Gastroesophageal sphincter (tissue), 4 donors: ENCODE measurements around the gene SYNE1. TPM values are rescaled to one million over a fixed set of nuclear protein-coding genes. Genes with fewer than 3 reads are reported as not detected.

Experiments
- ATAC-seq: fragments of 150-250 bp; one replicate; pipeline ENCODE4 v1.9.1; 2016; ENCODE audit warnings: mild to moderate bottlenecking, moderate library complexity
- H3K27ac ChIP-seq, 4 donors: fragments of 200-600 bp; sonication (generic) in 3 of 4; 1 replicate in 3 of 4; 2 replicates in 1 of 4; pipeline ENCODE4 v1.5.1; 2016 to 2019
- H3K27me3 ChIP-seq: fragments of 200-600 bp; sonication (generic); one replicate; pipeline ENCODE4 v1.5.1; 2019
- H3K36me3 ChIP-seq, 2 donors: fragments of 200-600 bp; sonication (generic); one replicate each; pipeline ENCODE4 v1.5.1; 2019; ENCODE audit warnings: control low read depth in 1 of 2
- H3K4me1 ChIP-seq, 3 donors: fragments of 200-600 bp; sonication (generic); 1 replicate in 2 of 3; 2 replicates in 1 of 3; pipeline ENCODE4 v1.5.1; 2016 to 2019; ENCODE audit warnings: control low read depth in 2 of 3
- H3K4me3 ChIP-seq, 2 donors: fragments of 200-600 bp; sonication (generic); one replicate each; pipeline ENCODE4 v1.5.1; 2019; ENCODE audit warnings: mild to moderate bottlenecking in 1 of 2, moderate library complexity in 1 of 2
- H3K9me3 ChIP-seq, 3 donors: fragments of 200-600 bp; sonication (generic); one replicate each; pipeline ENCODE4 v1.5.1; 2017 to 2019; ENCODE audit warnings: control low read depth in 2 of 3
- EP300 ChIP-seq: sonication (generic); formaldehyde crosslinking; IDR thresholded peaks from one replicate; pipeline ENCODE4 v1.6.1; 2017; ENCODE audit warnings: antibody characterized with exemption, mild to moderate bottlenecking
- POLR2A ChIP-seq, 2 donors: fragments of 450-650 bp; IDR thresholded peaks; one replicate each; pipeline ENCODE4 v1.6.1; 2017; ENCODE audit warnings: antibody characterized with exemption in 2 of 2, mild to moderate bottlenecking in 2 of 2, moderate library complexity in 1 of 2
- POLR2AphosphoS5 ChIP-seq: sonication (generic); formaldehyde crosslinking; IDR thresholded peaks from one replicate; pipeline ENCODE4 v1.6.1; 2017; ENCODE audit warnings: antibody characterized with exemption
- WGBS, 2 donors: methylation state at CpG; one replicate each; pipeline ENCODE4 v1.1.5; 2018; ENCODE audit warnings: low coverage in 1 of 2; 5-methylcytosine and 5-hydroxymethylcytosine counted together
- total RNA-seq, 4 donors: library from RNA; depleted of rRNA; stranded (reverse); fragments of >200 nt; gene quantifications; one replicate each; pipeline ENCODE4 v1.1.0, GENCODE V29; 2016
- TF ChIP-seq, protein P1 (sequence below), 4 experiments: fragments of 200-600 bp in 2 of 4; fragments of 450-650 bp in 2 of 4; sonication (generic) in 1 of 4; IDR thresholded peaks; one replicate each; pipeline ENCODE4 v1.5.1; 2017 to 2019; ENCODE audit warnings: antibody characterized with exemption in 4 of 4, mild to moderate bottlenecking in 2 of 4, moderate library complexity in 2 of 4

The SYNE1 gene
- total RNA-seq, 4 donors from 2014 or later = 160 to 268 (median 215) TPM

- Histone ChIP-seq H3K9me3 (no peaks in the 10 kb centered on the region), H3K27me3 (no peaks in the 10 kb centered on the region), H3K4me1 (no peaks in the 10 kb centered on the region), H3K4me3 (no peak overlapping the region), H3K27ac (no peak overlapping the region), H3K36me3 (peaks cover 0 to 49% of the 10 kb centered on the region in 2 donors)
- 84 to 90% methylated on average over 3 of the region's 3 CpGs for WGBS, 2 donors
- TF ChIP-seq, protein P1, sequence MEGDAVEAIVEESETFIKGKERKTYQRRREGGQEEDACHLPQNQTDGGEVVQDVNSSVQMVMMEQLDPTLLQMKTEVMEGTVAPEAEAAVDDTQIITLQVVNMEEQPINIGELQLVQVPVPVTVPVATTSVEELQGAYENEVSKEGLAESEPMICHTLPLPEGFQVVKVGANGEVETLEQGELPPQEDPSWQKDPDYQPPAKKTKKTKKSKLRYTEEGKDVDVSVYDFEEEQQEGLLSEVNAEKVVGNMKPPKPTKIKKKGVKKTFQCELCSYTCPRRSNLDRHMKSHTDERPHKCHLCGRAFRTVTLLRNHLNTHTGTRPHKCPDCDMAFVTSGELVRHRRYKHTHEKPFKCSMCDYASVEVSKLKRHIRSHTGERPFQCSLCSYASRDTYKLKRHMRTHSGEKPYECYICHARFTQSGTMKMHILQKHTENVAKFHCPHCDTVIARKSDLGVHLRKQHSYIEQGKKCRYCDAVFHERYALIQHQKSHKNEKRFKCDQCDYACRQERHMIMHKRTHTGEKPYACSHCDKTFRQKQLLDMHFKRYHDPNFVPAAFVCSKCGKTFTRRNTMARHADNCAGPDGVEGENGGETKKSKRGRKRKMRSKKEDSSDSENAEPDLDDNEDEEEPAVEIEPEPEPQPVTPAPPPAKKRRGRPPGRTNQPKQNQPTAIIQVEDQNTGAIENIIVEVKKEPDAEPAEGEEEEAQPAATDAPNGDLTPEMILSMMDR (IDR thresholded peaks at IDR 0.05) = no peak
- no peak for TF ChIP-seq POLR2AphosphoS5
- no peak for TF ChIP-seq POLR2A (IDR thresholded peaks at IDR 0.05)
- TF ChIP-seq EP300 = no peak
- ATAC-seq = no peak
These were observed 450.3 kb downstream of the SYNE1 start for GRCh38 chr6:152186840-152187239.

DNA sequence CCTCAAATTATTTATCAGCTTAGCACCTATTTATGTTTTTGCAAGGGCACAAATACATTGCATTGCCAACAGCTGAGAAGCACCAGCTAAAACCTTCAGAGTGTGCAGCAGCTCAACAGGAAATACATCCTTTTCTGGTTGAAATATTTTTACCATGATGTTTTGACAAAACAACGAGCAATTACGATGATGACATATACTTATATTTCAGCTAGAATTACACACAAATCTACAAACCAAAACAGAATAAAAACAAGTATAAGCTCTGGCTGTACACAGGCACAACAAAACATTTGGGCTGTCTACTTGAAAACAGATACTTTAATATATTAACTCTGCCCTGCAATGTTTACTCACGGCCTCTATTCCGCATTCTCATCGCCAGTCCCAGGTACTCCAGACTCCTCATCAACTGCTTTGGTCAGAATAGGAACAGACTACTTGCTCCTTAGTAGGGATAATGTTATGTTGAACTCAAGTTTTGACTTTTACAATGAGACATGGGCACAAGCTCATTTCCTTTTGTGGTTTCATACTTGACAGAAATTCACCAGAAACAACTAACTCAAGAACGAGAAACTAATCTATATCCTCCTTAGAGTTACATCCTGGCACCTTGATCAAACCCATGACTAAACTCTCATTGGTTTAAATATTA lies 452.1 kb downstream of the SYNE1 start:
- TF ChIP-seq, protein P1 (IDR thresholded peaks at IDR 0.05) = no peak
- TF ChIP-seq POLR2AphosphoS5 = no peak
- TF ChIP-seq POLR2A (IDR thresholded peaks at IDR 0.05) = no peak
- no peak for TF ChIP-seq EP300
- no peaks in the 10 kb centered on the region for H3K4me1 ChIP-seq
- H3K36me3 ChIP-seq = peaks cover 0 to 55% of the 10 kb centered on the region in 2 donors
- WGBS, 2 donors = 76 to 77% methylated on average over 6 of the region's 6 CpGs
- no peak for ATAC-seq
- H3K4me3 ChIP-seq = no peak overlapping the region
- no peaks in the 10 kb centered on the region for H3K27me3 ChIP-seq
- H3K27ac ChIP-seq = no peak overlapping the region
- H3K9me3 ChIP-seq = no peaks in the 10 kb centered on the region

DNA sequence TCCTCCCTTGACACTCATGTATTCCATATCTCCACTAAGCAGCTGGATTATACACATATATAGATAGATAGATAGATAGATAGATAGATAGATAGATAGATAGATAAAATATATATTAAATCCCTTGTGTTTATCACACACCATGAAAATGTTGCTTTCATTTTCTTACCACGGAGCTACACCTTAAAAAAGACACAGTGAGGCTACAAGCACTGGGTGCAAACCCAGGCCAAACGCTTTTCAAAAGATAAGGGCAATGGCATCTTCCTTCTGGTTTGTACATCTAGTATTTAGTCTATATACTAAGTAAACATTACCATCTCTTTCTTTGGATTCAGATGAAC lies 452.6 kb downstream of the SYNE1 start:
- Histone ChIP-seq H3K27ac (no peak overlapping the region), H3K36me3 (peaks cover 0 to 58% of the 10 kb centered on the region in 2 donors), H3K9me3 (no peaks in the 10 kb centered on the region), H3K4me3 (no peak overlapping the region), H3K27me3 (no peaks in the 10 kb centered on the region), H3K4me1 (no peaks in the 10 kb centered on the region)
- WGBS, 2 donors = 63 to 75% methylated on average over 2 of the region's 2 CpGs
- ATAC-seq = no peak
- TF ChIP-seq, protein P1 (IDR thresholded peaks at IDR 0.05) = no peak
- TF ChIP-seq POLR2A (IDR thresholded peaks at IDR 0.05) (no peak), EP300 (no peak)

- no peaks in the 10 kb centered on the region for H3K9me3 ChIP-seq
- peaks cover 0 to 55% of the 10 kb centered on the region in 2 donors for H3K36me3 ChIP-seq
- no peak for TF ChIP-seq EP300
- TF ChIP-seq POLR2A (IDR thresholded peaks at IDR 0.05) = no peak
- TF ChIP-seq, protein P1 (IDR thresholded peaks at IDR 0.05) = no peak
- no peak for TF ChIP-seq POLR2AphosphoS5
- no peaks in the 10 kb centered on the region for H3K27me3 ChIP-seq
- no peak overlapping the region for H3K4me3 ChIP-seq
- H3K27ac ChIP-seq = no peak overlapping the region
- no peak for ATAC-seq
- H3K4me1 ChIP-seq = no peaks in the 10 kb centered on the region
- 96 to 97% methylated on average over 4 to 5 of the region's 5 CpGs for WGBS, 2 donors
These were observed 456.6 kb downstream of the SYNE1 start for GRCh38 chr6:152180601-152181000.

DNA sequence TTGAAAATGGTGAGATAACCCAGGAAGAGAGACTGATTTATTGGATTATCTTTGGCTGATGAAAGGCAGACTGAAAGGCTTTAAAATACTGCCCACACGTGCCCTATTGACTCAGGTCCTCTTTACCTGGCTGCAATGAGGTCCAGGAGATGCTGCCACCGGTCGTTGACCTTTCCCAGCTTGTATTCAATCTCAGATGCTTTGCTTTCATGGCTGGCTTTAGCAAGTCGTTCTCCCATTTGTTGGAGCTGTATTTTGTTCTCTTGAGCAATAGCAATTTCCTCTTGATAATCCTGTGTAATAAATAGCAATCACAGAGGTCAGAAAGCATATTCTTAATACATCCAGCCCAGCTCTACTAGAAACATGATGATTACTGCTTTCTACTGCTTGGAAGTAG lies 460.9 kb downstream of the SYNE1 start:
- H3K4me1 ChIP-seq = no peaks in the 10 kb centered on the region
- H3K9me3 ChIP-seq = no peaks in the 10 kb centered on the region
- ATAC-seq = no peak
- no peak for TF ChIP-seq POLR2A (IDR thresholded peaks at IDR 0.05)
- no peak for TF ChIP-seq POLR2AphosphoS5
- TF ChIP-seq, protein P1 (IDR thresholded peaks at IDR 0.05) = no peak
- no peak for TF ChIP-seq EP300
- H3K36me3 ChIP-seq = peaks cover 0 to 72% of the 10 kb centered on the region in 2 donors
- H3K27me3 ChIP-seq = no peaks in the 10 kb centered on the region
- 65 to 81% methylated on average over 4 of the region's 4 CpGs for WGBS, 2 donors
- no peak overlapping the region for H3K4me3 ChIP-seq
- no peak overlapping the region for H3K27ac ChIP-seq
